SIG-M5 (cell line): Measurements from ENCODE around the gene SLC22A14.
A peak's percentile ranks its signal among the peaks of the same experiment; 100 is the strongest.
"Not testable (repeated sequence)": the region's sequence is repeated elsewhere in the genome, so short reads cannot be mapped to it uniquely, and the experiment has no call there.

ENCODE experiments used
- DNase-seq: peaks from one replicate; lab custom pipeline; 2025; lab: John Stamatoyannopoulos, UW

SLC22A14 gene

GRCh38 chr3:38270606-38271005, 11.5 kb upstream of the SLC22A14 start:
- no peak for DNase-seq

GRCh38 chr3:38271553-38271952, 10.5 kb upstream of the SLC22A14 start:
- DNase-seq: no peak

- DNase-seq: no peak
Observed at GRCh38 chr3:38274864-38275649, 7.0 kb upstream of the SLC22A14 start.

- no peak for DNase-seq
Observed at GRCh38 chr3:38275658-38276057, 6.4 kb upstream of the SLC22A14 start.

GRCh38 chr3:38276081-38276916, 5.8 kb upstream of the SLC22A14 start:
- no peak for DNase-seq

- DNase-seq: no peak
Observed at GRCh38 chr3:38276917-38277630, 5.0 kb upstream of the SLC22A14 start.

- no peak for DNase-seq
Observed at GRCh38 chr3:38278841-38279240, 3.3 kb upstream of the SLC22A14 start.

GRCh38 chr3:38283810-38284755, 2.0 kb downstream of the SLC22A14 start:
- no peak for DNase-seq

GRCh38 chr3:38284756-38285150, 2.7 kb downstream of the SLC22A14 start:
- no peak for DNase-seq

- DNase-seq: not testable (repeated sequence)
Observed at GRCh38 chr3:38289286-38290217, 7.5 kb downstream of the SLC22A14 start.

GRCh38 chr3:38297053-38297452, 15.0 kb downstream of the SLC22A14 start:
- not testable (repeated sequence) for DNase-seq

- no peak for DNase-seq
Observed at GRCh38 chr3:38297537-38297936, 15.4 kb downstream of the SLC22A14 start.

GRCh38 chr3:38297947-38298711, 16.0 kb downstream of the SLC22A14 start:
- DNase-seq: no peak

GRCh38 chr3:38306941-38307340, 24.8 kb downstream of the SLC22A14 start:
- no peak for DNase-seq

- no peak for DNase-seq
Observed at GRCh38 chr3:38307599-38307998, 25.5 kb downstream of the SLC22A14 start.

GRCh38 chr3:38308456-38308855, 26.4 kb downstream of the SLC22A14 start:
- no peak for DNase-seq

- peak; percentile 55 for DNase-seq
Observed at GRCh38 chr3:38311476-38311875, 29.4 kb downstream of the SLC22A14 start.

- DNase-seq: no peak
Observed at GRCh38 chr3:38311941-38312340, 29.8 kb downstream of the SLC22A14 start.

GRCh38 chr3:38312356-38312755, 30.3 kb downstream of the SLC22A14 start:
- DNase-seq: no peak
